HL-60/S4 (cell line): Measurements from ENCODE around the gene AJUBA.
"Not testable (repeated sequence)": the region's sequence is repeated elsewhere in the genome, so short reads cannot be mapped to it uniquely, and the experiment has no call there.

ENCODE experiments used
- in situ Hi-C: fragments of 300-500 bp; cut with MboI; formaldehyde crosslinking; loops from 2 replicates; pipeline ENCODE4 v1.14.3; 2022; ENCODE audit warnings: low sequenced_read_pairs

AJUBA gene

GRCh38 chr14:22981090-22981875 lies 1.1 kb downstream of the AJUBA start:
- in situ Hi-C loops = no loop called here

GRCh38 chr14:22980672-22981089 lies 1.7 kb downstream of the AJUBA start:
- in situ Hi-C loops = no loop called here

- in situ Hi-C loops = no loop called here
These were observed 2.5 kb downstream of the AJUBA start for GRCh38 chr14:22979748-22980392.

GRCh38 chr14:22978981-22979671 lies 3.2 kb downstream of the AJUBA start:
- in situ Hi-C loops = no loop called here

GRCh38 chr14:22978487-22978837 lies 3.9 kb downstream of the AJUBA start:
- in situ Hi-C loops = no loop called here

GRCh38 chr14:22977684-22978486 lies 4.5 kb downstream of the AJUBA start:
- in situ Hi-C loops = no loop called here

GRCh38 chr14:22977434-22977683 lies 5.0 kb downstream of the AJUBA start:
- in situ Hi-C loops = no loop called here

- in situ Hi-C loops = no loop called here
These were observed 5.5 kb downstream of the AJUBA start for GRCh38 chr14:22976620-22977433.

GRCh38 chr14:22974530-22975313 lies 7.6 kb downstream of the AJUBA start:
- in situ Hi-C loops = no loop called here

GRCh38 chr14:22973217-22974032 lies 8.9 kb downstream of the AJUBA start:
- in situ Hi-C loops = no loop called here

GRCh38 chr14:22972313-22972930 lies 9.9 kb downstream of the AJUBA start:
- in situ Hi-C loops = no loop called here

- in situ Hi-C loops = no loop called here
These were observed 11.2 kb downstream of the AJUBA start for GRCh38 chr14:22971152-22971551.

- in situ Hi-C loops = no loop called here
These were observed 15.5 kb downstream of the AJUBA start for GRCh38 chr14:22966783-22967269.

- in situ Hi-C loops = not testable (repeated sequence)
These were observed 16.2 kb downstream of the AJUBA start for GRCh38 chr14:22965916-22966782.

- in situ Hi-C loops = no loop called here
These were observed 20.2 kb downstream of the AJUBA start for GRCh38 chr14:22962061-22962676.

- in situ Hi-C loops = no loop called here
These were observed 26.4 kb downstream of the AJUBA start for GRCh38 chr14:22955702-22956569.
